Smooth muscle cell (in vitro differentiated cells): Measurements from ENCODE around the gene SYNCRIP. TPM values are rescaled to one million over a fixed set of nuclear protein-coding genes. Genes with fewer than 3 reads are reported as not detected.

Source experiments
- DNase-seq: peaks from one replicate; lab custom pipeline; 2025; ENCODE audit not compliant: unreplicated experiment; lab: John Stamatoyannopoulos, UW
- H2AFZ ChIP-seq: fragments of 200-600 bp; sonication (generic); 2 replicates; pipeline ENCODE4 v1.6.0; 2016; ENCODE audit warnings: antibody characterized with exemption, low read depth, mild to moderate bottlenecking
- H3F3A ChIP-seq: fragments of 200-600 bp; sonication (generic); 2 replicates; pipeline ENCODE4 v1.6.0; 2017; ENCODE audit warnings: antibody characterized with exemption, low read depth
- H3K27ac ChIP-seq: fragments of 200-600 bp; sonication (generic); 2 replicates; pipeline ENCODE4 v1.5.1; 2016; ENCODE audit warnings: low read depth, mild to moderate bottlenecking
- H3K27me3 ChIP-seq: fragments of 200-600 bp; sonication (generic); 2 replicates; pipeline ENCODE4 v1.6.1; 2016; ENCODE audit warnings: low read depth, mild to moderate bottlenecking
- H3K36me3 ChIP-seq: fragments of 200-600 bp; sonication (generic); 2 replicates; pipeline ENCODE4 v1.5.1; 2016; ENCODE audit warnings: low read depth
- H3K4me1 ChIP-seq: fragments of 200-600 bp; sonication (generic); 2 replicates; pipeline ENCODE4 v1.5.1; 2016; ENCODE audit warnings: low read depth
- H3K4me2 ChIP-seq: fragments of 200-600 bp; sonication (generic); 2 replicates; pipeline ENCODE4 v1.6.0; 2016; ENCODE audit warnings: mild to moderate bottlenecking
- H3K4me3 ChIP-seq: fragments of 200-600 bp; sonication (generic); 2 replicates; pipeline ENCODE4 v1.5.1; 2016; ENCODE audit warnings: mild to moderate bottlenecking
- H3K79me2 ChIP-seq: fragments of 200-600 bp; sonication (generic); 2 replicates; pipeline ENCODE4 v1.6.0; 2016; ENCODE audit warnings: low read depth, mild to moderate bottlenecking
- H3K9ac ChIP-seq: fragments of 200-600 bp; sonication (generic); 2 replicates; pipeline ENCODE4 v1.6.0; 2016; ENCODE audit warnings: low read depth
- H3K9me3 ChIP-seq: fragments of 200-600 bp; sonication (generic); replicated peaks from 2 replicates; pipeline ENCODE4 v1.5.1; 2016; ENCODE audit warnings: low read depth
- H4K20me1 ChIP-seq: fragments of 200-600 bp; sonication (generic); 2 replicates; pipeline ENCODE4 v1.6.0; 2016; ENCODE audit warnings: low read depth
- CTCF ChIP-seq: fragments of 200-600 bp; sonication (generic); IDR thresholded peaks from 2 replicates; pipeline ENCODE4 v1.5.1; 2017; ENCODE audit warnings: borderline replicate concordance, mild to moderate bottlenecking, antibody characterized with exemption; ENCODE audit not compliant: insufficient read depth, poor library complexity, severe bottlenecking
- WGBS: methylation state at CpG from one replicate; pipeline ENCODE4 v1.1.7; 2016; ENCODE audit warnings: low lambda C conversion rate; 5-methylcytosine and 5-hydroxymethylcytosine counted together
- polyA plus RNA-seq: library from polyadenylated mRNA; unstranded; fragments of >200 nt; fragmentation: Nextera tagmentation; extraction: Ambion mirVana; gene quantifications from 2 replicates; pipeline ENCODE4 v1.2.1, GENCODE V29; 2016
- total RNA-seq: library from RNA; depleted of rRNA; stranded (reverse); fragments of >200 nt; gene quantifications from 2 replicates; pipeline ENCODE4 v1.2.3, GENCODE V29; 2014

Gene SYNCRIP
- total and polyA plus RNA-seq, 2 experiments from 2014 or later, result 53.1 to 74.6 TPM

- H4K20me1 ChIP-seq, result peaks cover 60% of the 10 kb centered on the region
- peaks cover 25% of the 10 kb centered on the region for H3F3A ChIP-seq
- peak overlapping the region; percentile 76 for H3K4me3 ChIP-seq
- WGBS, result under 1% methylated on average over 12 of the region's 12 CpGs
- H3K36me3 ChIP-seq, result no peaks in the 10 kb centered on the region
- peak overlapping the region; percentile 94 for H3K9ac ChIP-seq
- H3K4me1 ChIP-seq, result peaks cover 16% of the 10 kb centered on the region
- peak overlapping the region; percentile 76 for H3K27ac ChIP-seq
- H3K9me3 ChIP-seq, result no peaks in the 10 kb centered on the region
- peak overlapping the region; percentile 89 for H3K4me2 ChIP-seq
- DNase-seq, result no peak
- TF ChIP-seq CTCF, result peak; percentile 18
- no peak overlapping the region for H2AFZ ChIP-seq
- no peaks in the 10 kb centered on the region for H3K27me3 ChIP-seq
- H3K79me2 ChIP-seq, result peaks cover 60% of the 10 kb centered on the region
These were observed 34.7 kb upstream of the SYNCRIP start for GRCh38 chr6:85677234-85677956.

- TF ChIP-seq CTCF, result no peak
- Histone ChIP-seq H3K9me3 (no peaks in the 10 kb centered on the region), H3K27ac (peak overlapping the region; percentile 76), H3K4me2 (peak overlapping the region; percentile 89), H4K20me1 (peaks cover 68% of the 10 kb centered on the region), H3F3A (peaks cover 25% of the 10 kb centered on the region), H3K79me2 (peaks cover 54% of the 10 kb centered on the region), H3K9ac (peak overlapping the region; percentile 94), H3K4me1 (peaks cover 16% of the 10 kb centered on the region), H3K4me3 (peak overlapping the region; percentile 76), H3K36me3 (no peaks in the 10 kb centered on the region), H3K27me3 (no peaks in the 10 kb centered on the region), H2AFZ (no peak overlapping the region)
- DNase-seq, result no peak
- WGBS, result 27% methylated on average over 6 of the region's 6 CpGs
These were observed 33.5 kb upstream of the SYNCRIP start for GRCh38 chr6:85676086-85676729.

GRCh38 chr6:85675030-85675819 lies 32.5 kb upstream of the SYNCRIP start:
- Histone ChIP-seq H3K79me2 (peaks cover 52% of the 10 kb centered on the region), H3K27me3 (no peaks in the 10 kb centered on the region), H3K36me3 (no peaks in the 10 kb centered on the region), H3K4me3 (peak overlapping the region; percentile 76), H3K27ac (peak overlapping the region; percentile 76), H3K4me2 (peak overlapping the region; percentile 89), H3K9me3 (no peaks in the 10 kb centered on the region), H3F3A (peaks cover 28% of the 10 kb centered on the region), H2AFZ (no peak overlapping the region), H3K9ac (no peak overlapping the region), H3K4me1 (peaks cover 16% of the 10 kb centered on the region), H4K20me1 (peaks cover 78% of the 10 kb centered on the region)
- whole genome bisulfite sequencing, result 41% methylated on average over 4 of the region's 4 CpGs
- no peak for TF ChIP-seq CTCF
- DNase-seq, result no peak
